ENCODE measurements around the gene STK4.

Gene STK4

DNA sequence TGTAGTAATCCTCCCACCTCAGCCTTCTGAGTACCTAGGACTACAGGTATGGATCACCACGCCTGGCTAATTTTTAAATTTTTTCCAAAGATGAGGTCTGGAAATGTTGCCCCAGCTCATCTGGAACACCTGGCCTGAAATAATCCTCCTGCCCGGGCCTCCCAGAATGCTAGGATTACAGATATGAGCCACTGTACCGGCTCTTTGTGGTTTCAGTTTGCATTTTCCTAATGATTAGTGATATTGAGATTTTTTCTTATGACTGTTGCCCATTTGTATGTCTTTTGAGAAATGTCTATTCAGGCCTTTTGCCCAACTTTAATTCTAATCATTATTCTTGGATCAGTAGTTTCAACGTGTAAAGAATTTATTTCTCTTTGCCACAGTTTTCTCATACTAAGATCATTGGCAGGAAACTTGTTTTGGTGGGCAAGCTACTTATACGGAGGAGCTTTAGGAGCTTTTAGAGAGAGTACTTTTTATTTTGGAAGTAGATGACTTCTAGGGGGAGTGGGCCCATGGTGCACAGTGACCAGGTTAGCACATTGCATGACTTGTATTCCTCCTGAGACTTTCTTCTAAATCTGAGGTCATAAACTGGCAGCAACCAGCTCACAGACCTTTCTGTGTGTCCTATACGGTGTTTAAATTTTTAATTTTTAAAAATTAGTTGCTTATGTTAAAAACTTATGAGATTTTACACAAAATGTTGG, 62.3 kb downstream of the STK4 start:
- no peak for DNase-seq (ENCODE audit: low read depth in 2 of 2)

DNA sequence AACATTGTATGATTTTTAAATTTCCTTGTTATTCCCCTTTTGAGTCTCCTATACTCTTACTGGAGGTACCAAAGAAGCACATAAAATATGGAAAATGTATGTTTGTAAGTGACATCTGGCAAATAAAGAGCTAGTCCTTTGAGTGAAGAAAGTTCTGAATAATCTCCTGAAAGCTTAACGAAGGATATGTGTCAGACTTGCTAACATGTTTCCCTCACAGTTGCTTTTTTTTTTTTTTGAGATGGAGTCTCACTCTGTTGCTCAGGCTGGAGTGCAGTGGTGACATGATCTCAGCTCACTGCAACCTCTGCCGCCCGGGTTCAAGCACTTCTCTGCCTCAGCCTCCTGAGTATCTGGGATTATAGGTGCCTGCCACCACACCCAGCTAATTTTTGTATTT, 63.6 kb downstream of the STK4 start:
- no peak for DNase-seq (ENCODE audit: low read depth in 2 of 2)

DNA sequence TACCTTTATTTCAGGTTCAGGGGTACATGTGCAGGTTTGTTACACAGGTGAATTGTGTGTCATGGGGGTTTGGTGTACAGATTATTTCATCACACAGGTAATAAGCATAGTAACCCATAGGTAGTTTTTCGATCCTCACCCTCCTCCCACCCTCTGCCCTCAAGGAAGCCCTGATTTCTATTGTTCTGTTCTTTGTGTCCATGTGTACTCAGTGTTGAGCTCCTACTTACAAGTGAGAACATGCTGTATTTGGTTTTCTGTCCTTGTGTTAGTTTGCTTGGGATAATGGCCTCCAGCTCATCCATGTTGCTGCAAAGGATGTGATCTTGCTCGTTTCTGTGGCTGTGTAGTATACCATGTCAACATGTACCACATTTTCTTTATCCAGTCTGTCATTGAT, 66.0 kb downstream of the STK4 start:
- no peak for DNase-seq (ENCODE audit: low read depth in 2 of 2)

DNA sequence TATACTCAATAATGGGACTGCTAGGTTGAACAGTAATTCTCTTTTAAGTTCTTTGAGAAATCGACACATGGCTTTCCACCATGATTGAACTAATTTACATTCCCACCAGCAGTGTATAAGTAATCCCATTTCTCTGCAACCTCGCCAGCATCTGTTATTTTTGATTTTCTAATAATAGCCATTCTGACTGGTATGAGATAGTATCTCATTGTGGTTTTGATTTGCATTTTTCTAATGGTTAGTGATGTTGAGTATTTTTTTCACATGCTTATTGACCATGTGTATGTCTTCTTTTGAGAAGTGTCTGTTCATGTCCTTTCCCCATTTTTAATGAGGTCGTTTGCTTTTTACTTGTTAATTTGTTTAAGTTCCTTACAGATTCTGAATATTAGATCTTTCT, 66.5 kb downstream of the STK4 start:
- DNase-seq (ENCODE audit: low read depth in 2 of 2) = no peak

DNA sequence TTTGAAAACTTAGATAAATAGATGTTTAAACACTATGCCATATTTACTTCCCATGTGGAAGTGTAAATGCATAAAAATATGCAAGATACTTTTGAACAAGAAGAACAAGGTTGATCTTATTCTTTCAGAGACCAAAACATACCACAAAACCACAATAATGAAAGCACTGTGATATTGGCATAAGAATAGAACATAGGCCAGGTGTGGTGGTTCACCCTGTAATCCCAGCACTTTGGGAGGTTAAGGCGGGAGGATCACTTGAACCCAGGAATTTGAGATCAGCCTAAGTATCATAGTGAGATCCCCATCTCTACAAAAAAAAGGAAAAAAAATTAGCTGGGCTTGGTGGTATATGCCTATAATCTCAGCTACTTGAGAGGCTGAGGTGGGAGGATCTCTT, 68.1 kb downstream of the STK4 start:
- no peak for DNase-seq (ENCODE audit: low read depth in 2 of 2)

DNA sequence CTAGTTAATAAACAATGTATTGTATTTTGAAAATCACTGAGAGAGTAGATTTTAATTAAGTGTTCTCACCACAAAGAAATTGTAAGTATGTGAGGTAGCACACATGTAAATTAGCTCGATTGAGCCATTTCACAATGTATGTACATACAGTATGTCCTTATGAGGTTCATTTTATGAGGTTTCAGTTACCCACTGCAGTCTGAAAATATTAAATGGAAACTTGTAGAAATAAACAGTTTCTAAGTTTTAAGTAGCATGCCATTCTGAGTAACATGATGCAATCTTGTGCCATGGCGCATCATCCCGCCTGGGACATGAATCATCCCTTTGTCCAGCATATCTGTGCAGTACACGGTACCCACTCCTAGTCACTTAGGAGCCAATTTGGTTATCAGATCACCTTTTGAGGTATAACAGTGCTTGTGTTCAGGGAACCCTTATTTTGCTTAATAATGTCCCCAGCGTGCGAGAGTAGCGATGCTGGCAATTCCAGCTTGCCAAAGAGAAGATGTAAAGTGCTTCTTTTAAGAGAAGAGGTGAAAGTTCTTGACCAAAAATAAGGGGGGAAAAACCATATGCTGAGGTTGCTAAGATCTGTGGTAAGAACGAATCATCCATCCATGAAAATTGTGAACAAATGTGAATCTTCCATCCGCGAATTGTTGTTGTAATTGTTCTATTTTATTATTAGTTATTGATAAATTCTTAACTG, 69.9 kb downstream of the STK4 start:
- DNase-seq (ENCODE audit: low read depth in 2 of 2) = peak; percentile 13 to 31

DNA sequence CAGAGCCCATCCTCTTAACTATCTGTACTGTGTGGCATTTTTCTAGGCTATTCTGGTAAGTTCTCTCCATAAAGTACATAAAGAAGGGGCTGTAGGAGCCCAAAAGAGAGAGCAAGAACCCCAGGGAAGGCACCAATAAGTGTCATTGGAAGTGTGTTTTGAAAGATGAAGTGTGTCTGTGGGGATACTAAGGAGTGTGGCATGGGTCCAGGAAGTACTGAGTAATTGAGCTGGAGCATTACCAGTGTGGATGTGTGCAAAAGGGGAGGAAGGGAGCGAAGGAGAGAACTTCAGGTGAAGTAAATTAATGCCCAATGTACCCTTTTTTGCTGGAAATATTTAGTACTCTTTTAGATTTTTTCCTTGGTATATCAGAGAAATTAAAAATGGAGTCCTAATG, 70.7 kb downstream of the STK4 start:
- DNase-seq (ENCODE audit: low read depth in 2 of 2) = no peak

DNA sequence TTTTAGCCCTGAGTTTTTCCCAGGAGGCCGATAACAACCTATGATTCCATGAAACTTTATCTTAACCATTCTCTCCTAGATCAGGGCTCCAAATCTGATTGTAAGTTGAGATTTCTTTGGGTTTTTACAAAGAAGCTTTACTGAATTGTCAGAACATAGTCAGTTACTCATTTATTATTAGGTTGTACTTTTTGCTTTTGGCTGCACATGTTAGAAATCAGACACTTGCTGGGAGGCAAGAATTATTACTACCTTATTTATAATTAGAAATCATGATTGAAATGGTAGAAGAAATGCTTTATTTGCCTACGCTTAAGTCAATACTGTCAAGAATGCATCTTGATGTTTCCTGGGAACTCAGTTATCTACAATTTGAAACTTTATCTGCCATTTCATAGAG, 71.3 kb downstream of the STK4 start:
- DNase-seq (ENCODE audit: low read depth in 2 of 2) = no peak

DNA sequence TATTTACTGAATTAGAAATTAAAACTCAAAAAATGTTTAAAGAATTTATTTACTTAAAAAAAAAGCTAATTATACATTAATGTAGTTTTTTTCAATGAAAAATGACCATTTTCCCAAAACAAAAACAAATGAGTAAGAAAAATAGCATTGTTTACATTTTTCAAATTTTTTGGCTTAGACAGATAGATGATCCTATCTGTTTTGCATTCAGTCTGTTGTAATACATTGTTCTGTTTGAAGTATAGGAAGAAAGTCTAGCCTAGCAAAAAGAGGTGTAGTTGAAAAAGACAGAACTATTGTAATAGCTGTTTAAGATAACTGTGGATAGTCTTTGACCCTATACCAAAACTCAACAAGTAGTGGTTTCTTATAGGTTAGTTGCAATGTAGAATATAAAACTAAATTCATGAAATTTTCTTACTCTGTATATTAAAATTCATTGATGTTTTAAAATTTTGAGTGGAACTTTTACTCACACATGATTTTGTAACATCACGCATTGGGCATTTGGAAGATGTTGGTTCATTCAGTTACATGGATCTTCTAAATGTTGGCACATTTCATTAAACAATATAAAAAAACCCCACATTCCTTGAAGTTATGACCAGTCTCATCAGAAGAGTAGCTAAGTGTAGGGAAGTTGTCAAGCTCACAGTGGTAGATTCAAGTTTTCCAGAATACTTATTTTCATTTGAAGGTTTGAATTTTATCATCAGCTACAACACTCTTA, 72.6 kb downstream of the STK4 start:
- DNase-seq (ENCODE audit: low read depth in 2 of 2) = no peak

DNA sequence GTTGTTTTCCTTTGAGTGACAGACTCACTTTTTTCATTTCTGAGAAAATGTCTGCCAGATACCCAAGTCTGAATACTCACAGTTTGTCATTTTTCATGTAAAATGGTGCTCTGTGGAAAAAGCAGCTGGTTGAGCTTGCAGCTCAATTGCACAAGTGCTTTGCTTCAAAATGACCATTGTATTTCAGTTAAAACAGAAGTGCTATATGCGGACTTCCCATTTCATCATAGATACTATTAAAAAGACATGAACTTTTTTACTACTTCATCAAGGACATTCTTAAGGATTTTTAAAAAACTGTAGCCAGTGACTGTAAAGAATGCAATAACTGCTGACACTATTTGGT, 73.1 kb downstream of the STK4 start:
- no peak for DNase-seq (ENCODE audit: low read depth in 2 of 2)

DNA sequence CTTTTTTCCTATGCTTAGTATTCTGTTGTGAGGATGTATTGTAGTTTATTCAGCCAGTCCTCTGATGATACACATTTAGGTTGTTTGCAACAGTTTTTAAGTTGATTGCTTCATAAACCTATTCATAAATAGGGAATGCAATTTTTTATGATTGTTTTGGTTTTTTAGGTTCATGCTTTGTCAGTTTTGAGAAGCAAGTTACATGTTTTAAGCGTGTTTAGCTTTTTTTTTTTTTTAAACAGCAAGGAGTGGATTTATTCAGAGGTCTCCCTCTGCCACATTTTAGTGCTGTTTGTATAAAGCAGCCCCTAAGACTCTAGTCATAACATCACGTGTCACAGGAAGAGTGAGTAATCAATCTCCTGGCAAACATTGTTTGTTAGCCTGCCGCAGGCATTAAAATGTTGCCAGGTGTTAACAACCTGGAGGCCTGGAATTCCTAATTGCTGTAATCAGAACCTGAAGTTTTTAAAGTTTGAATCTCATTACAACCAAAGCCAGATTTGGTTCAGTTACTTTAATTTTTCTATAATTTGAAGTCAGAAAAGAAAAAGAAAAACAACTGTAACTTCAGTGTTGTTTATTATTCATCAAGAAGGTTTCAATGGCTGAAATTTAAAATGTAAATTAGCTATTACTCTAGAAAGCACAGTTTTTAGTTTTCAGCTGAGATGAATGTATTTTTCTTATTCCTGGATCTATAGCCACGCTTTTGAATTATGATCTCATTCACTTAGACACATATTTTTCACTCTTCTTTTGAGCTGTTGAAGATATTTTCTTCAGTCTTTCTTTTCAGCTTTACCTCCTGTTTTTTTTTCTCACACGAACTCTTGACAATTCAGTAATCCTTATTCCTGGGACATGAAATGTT, 75.4 kb downstream of the STK4 start:
- DNase-seq (ENCODE audit: low read depth in 2 of 2) = no peak

DNA sequence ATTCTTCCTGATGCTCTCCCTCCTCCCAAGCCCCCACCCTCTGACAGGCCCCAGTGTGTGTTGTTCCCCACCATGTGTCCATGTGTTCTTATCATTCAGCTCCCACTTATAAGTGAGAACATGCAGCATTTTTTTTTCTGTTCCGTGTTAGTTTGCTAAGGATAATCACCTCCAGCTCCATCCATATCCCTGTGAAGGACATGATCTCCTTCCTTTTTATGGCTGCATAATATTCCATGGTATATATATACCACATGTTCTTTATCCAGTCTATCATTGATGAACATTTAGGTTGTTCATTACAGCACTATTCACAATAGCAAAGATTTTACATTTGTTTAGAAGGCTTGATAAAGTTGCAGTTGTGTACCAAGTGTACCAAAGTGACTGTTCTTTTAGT, 76.7 kb downstream of the STK4 start:
- DNase-seq (ENCODE audit: low read depth in 2 of 2) = no peak

DNA sequence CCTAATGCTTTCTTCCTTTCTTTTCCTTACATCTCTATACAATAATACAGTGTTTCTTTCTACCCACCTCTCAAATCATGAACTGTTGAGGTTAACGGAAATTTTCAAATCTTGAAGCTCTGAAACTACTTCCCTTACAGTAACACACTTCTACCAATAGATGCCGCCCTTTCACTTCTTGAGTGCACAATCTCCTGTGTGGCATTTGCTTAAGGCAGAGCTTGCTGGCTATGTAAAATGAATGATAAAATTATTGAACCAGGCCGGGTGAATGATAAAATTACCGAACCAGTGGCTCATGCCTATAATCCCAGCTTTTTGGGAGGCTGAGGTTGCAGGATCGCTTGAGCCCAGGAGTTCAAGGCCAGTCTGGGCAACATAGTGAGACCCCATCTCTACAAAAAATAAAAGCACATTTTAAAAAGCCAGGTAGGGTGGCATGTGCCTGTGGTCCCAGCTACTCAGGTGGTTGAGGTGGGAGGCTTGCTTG, 77.8 kb downstream of the STK4 start:
- DNase-seq (ENCODE audit: low read depth in 2 of 2) = no peak

DNA sequence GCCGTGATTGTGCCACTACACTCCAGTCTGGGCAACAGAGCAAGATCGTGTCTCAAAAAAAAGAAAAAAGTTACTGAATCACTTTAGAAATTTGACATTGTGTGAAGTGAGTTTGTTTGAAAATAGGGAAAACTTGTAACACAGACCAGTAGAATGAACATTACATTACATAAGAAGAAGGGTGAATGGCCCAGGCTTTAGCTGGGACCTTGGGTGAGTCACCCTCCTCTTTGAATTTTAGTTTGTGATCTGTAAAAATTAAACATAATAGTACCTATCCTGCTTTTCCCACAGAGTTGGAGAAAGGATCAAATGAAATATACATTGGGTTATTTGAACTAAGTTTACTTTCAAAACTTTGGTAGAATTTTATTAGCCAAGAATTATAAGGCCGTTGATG, 78.3 kb downstream of the STK4 start:
- DNase-seq (ENCODE audit: low read depth in 2 of 2) = no peak

DNA sequence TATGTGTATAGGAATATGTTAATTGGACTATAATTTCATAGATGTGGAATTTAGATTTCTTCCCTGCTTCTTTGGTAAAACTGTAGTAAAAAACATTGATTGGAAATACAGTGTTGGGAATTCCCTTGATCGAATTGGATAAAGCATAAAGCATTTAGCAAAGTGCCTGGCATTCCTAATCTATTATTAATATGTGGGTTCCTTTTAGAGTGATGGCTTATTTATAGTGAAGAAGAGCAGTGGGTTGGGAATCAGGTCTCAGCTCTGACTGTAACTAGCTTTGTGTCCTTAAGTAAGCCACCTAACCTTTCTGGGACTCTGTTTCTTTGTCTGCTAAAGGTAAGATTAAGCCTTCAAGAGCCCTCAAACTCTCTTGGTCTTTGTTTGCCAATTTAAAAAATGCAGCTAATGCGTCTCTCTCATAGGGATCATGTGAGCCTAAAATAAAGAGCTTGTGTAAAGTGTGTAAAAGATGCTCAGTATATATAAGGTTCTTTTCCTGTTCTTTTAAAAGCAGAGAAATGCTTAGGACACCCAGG, 81.3 kb downstream of the STK4 start:
- DNase-seq (ENCODE audit: low read depth in 2 of 2) = no peak

DNA sequence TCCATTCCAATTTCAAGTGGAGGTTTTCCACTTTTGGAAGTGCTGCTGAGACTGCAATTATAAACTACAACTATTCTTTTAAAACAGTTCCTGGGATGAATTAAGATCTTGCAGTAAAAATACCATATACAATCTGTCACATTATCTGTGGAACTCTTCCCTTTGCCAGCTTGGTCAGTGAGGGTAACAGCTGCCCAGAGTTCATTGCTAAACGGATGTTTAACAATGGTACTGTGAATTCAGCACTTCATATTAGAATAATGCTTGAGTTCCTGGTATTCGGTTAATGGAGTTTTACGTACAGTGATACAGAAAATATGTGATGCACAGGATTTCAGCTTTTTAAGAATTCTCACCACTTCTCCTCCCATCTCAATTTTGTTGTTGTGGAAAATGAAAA, 83.1 kb downstream of the STK4 start:
- DNase-seq (ENCODE audit: low read depth in 2 of 2) = no peak

DNA sequence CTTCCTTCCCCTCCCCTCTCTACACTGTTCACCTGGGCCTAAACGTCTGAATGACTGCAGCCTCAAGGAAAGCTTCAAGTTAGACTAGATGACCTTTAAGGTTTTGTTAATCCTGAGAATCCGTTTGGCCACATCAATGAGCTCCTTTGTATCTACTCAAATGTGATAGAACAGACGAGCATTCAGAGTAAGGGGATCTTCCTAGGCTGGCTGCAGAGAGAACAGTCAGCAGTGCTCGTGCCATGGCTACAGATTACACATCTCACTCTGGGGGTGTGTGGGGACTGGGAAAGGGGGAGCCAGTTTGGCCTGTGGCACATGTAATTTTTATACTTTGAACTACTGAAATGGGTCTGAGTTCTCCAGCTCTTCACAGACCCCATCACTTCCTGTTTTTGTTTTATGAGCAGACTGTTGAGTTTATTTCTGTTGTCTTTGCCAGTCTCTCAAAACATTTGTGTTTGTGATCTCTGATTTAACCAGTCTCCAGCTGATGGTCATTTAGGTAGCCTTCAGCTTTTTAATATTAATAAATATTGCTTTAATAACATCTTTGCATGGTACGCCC, 83.7 kb downstream of the STK4 start:
- no peak for DNase-seq (ENCODE audit: low read depth in 2 of 2)

DNA sequence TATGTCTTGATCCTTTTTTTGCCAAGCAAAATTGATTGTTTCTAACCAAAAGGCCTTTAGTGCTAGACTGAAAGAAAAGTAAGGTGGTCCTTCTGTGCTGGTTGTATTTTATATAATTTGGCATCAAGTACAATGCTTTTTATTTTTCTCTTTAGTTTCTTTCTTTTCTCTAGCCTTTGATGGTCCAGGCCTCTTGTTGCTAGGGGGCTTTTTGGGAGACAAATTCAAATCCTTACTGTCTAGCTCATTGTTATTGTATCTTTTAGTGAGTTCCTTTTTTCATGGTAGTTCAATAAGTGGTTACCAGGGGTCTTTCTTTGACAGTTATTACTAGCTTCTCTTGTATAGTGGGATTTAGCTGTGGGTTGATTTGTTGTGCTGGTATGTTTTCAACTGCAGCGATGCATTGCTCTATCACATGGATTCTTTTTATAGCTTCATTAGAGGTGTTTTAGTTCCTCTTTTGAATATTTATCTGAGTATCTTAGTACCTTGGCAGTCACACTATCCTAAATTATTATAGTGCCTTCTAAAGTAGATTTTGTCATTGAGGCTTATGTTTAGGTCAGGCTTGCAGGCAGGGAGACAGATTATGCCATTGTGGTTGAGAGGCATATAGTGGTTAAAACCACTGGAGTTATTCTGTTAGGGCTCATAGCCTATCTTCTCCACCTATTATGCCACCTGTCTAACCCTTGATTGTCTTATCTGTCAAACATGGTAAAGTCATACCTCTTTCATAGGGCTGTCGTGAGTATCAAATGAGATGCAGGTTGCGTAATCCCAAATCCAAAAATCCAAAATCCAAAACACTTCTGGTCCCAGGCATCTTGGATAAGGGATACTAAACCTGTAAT, 85.1 kb downstream of the STK4 start:
- DNase-seq (ENCODE audit: low read depth in 2 of 2) = no peak

DNA sequence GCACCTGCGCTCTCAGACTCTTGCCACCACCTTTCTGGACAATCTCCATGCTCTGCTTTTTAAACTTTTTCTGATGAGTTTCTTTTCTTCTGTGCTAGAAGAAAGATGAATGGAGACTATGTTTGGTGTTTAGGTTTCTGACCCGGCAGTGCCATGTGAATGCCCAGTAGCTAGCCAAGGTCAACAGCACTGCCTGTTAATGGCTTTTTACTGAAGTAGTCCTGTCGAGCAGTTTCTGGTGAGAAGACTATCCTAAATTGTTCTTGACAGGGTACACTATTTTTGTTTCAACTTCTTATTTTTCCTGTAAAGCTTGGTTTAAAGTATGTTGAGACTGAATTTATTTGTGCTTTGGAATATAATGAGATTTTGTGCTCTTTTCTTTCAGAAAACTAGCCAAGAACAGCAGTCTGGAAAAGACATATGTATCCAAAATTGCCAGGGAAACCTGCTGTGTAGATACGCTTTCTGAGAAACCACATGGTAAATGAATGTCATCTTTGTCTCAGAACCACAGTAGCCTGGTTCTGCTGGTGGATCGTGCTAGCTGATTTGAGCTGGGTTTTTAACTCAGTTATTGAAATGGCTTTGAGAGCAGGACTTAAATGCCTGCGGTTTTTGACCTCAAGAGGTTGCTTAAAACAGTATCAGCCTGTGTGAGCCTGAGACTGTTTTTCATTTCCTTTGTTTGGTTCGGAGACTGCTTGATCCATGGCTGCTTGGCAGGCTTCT, 86.6 kb downstream of the STK4 start:
- DNase-seq (ENCODE audit: low read depth in 2 of 2) = no peak
